HepG2 (cell line): ENCODE measurements around the gene TP53BP2. TPM values are rescaled to one million over a fixed set of nuclear protein-coding genes. Genes with fewer than 3 reads are reported as not detected.

ENCODE experiments used
- EEA1 ChIP-seq: sonication (generic); formaldehyde crosslinking; IDR thresholded peaks from 2 replicates; pipeline ENCODE4 v1.5.1; 2020; ENCODE audit warnings: mild to moderate bottlenecking, missing genetic modification reagents, borderline replicate concordance
- HHEX ChIP-seq: IDR thresholded peaks from 2 replicates; pipeline ENCODE4 v1.6.1; 2016; ENCODE audit warnings: control low read depth
- MAZ ChIP-seq, 2 experiments: sonication (generic) in 1 of 2; formaldehyde crosslinking in 1 of 2; IDR thresholded peaks; 2 replicates each; pipeline versions ENCODE4 v1.5.0 to v1.6.1; 2012 to 2020; ENCODE audit warnings: low read depth in 2 of 2, mild to moderate bottlenecking in 2 of 2, borderline replicate concordance in 1 of 2, improper control_type of control experiment in 1 of 2, low read length in 1 of 2, missing genetic modification reagents in 1 of 2, moderate library complexity in 1 of 2
- MTF2 ChIP-seq: sonication (generic); formaldehyde crosslinking; IDR thresholded peaks from 2 replicates; pipeline ENCODE4 v1.5.0; 2020; ENCODE audit warnings: missing genetic modification reagents, borderline replicate concordance
- NFE2L2 ChIP-seq: fragments of 150-350 bp; IDR thresholded peaks from 2 replicates; pipeline ENCODE4 v1.6.1; 2014; ENCODE audit warnings: low read length
- NFRKB ChIP-seq: fragments of 450-650 bp; IDR thresholded peaks from 2 replicates; pipeline ENCODE4 v1.6.1; 2017
- NFYB ChIP-seq: sonication (generic); formaldehyde crosslinking; IDR thresholded peaks from 2 replicates; pipeline ENCODE4 v1.4.0; 2020; ENCODE audit warnings: missing genetic modification reagents
- SIN3A ChIP-seq: IDR thresholded peaks from 2 replicates; pipeline ENCODE4 v1.6.1; 2011; ENCODE audit warnings: low read depth, mild to moderate bottlenecking, control low read depth, low read length, borderline replicate concordance
- SRF ChIP-seq: IDR thresholded peaks from 2 replicates; pipeline ENCODE4 v1.6.1; 2011; ENCODE audit warnings: mild to moderate bottlenecking, low read depth, low read length, moderate library complexity
- TGIF2 ChIP-seq: IDR thresholded peaks from 2 replicates; pipeline ENCODE4 v1.6.1; 2016; ENCODE audit warnings: control low read depth, missing compliant biosample characterization
- THAP11 ChIP-seq: IDR thresholded peaks from 2 replicates; pipeline ENCODE4 v1.6.1; 2016; ENCODE audit warnings: missing biosample characterization, missing genetic modification reagents
- THAP8 ChIP-seq: sonication (generic); formaldehyde crosslinking; IDR thresholded peaks from 2 replicates; pipeline ENCODE4 v1.5.1; 2020; ENCODE audit warnings: missing genetic modification reagents, mild to moderate bottlenecking, borderline replicate concordance
- ZBTB49 ChIP-seq: sonication (generic); formaldehyde crosslinking; IDR thresholded peaks from 2 replicates; pipeline ENCODE4 v1.4.0; 2020; ENCODE audit warnings: missing genetic modification reagents, borderline replicate concordance
- ZHX1 ChIP-seq: sonication (generic); formaldehyde crosslinking; IDR thresholded peaks from 2 replicates; pipeline ENCODE4 v1.8.1; 2022; ENCODE audit warnings: low read depth, mild to moderate bottlenecking, missing genetic modification reagents
- ZMYM3 ChIP-seq: sonication (generic); formaldehyde crosslinking; IDR thresholded peaks from 2 replicates; pipeline ENCODE4 v1.5.1; 2020; ENCODE audit warnings: mild to moderate bottlenecking, missing genetic modification reagents
- ZNF331 ChIP-seq: sonication (generic); formaldehyde crosslinking; IDR thresholded peaks from 2 replicates; pipeline ENCODE4 v1.4.0; 2020; ENCODE audit warnings: missing genetic modification reagents
- ZNF44 ChIP-seq: sonication (generic); formaldehyde crosslinking; IDR thresholded peaks from 2 replicates; pipeline ENCODE4 v1.5.1; 2020; ENCODE audit warnings: mild to moderate bottlenecking, missing genetic modification reagents
- ZNF451 ChIP-seq: sonication (generic); formaldehyde crosslinking; IDR thresholded peaks from 2 replicates; pipeline ENCODE4 v1.5.0; 2020; ENCODE audit warnings: mild to moderate bottlenecking, missing genetic modification reagents
- ZNF703 ChIP-seq: sonication (generic); formaldehyde crosslinking; IDR thresholded peaks from 2 replicates; pipeline ENCODE4 v1.5.1; 2020; ENCODE audit warnings: missing genetic modification reagents, mild to moderate bottlenecking, moderate library complexity, borderline replicate concordance
- ZNF747 ChIP-seq: sonication (generic); formaldehyde crosslinking; IDR thresholded peaks from 2 replicates; pipeline ENCODE4 v1.8.1; 2023; ENCODE audit warnings: missing genetic modification reagents, mild to moderate bottlenecking, borderline replicate concordance
- ZSCAN22 ChIP-seq: sonication (generic); formaldehyde crosslinking; IDR thresholded peaks from 2 replicates; pipeline ENCODE4 v1.4.0; 2020; ENCODE audit warnings: mild to moderate bottlenecking, missing genetic modification reagents
- polyA plus RNA-seq, 8 experiments: library from polyadenylated mRNA; depleted of rRNA in 3 of 8; stranded (reverse) in 7 of 8; unstranded in 1 of 8; fragments of >200 nt; fragmentation: Illumina TruSeq in 4 of 8; extraction: Trizol in 4 of 8; gene quantifications; 2 replicates each; pipeline versions ENCODE4 v1.2.1 to v1.2.3, GENCODE V29; 2011 to 2016; ENCODE audit warnings: low read depth in 4 of 8, missing spikeins in 1 of 8, mixed read lengths in 1 of 8; ENCODE audit not compliant: insufficient read depth in 1 of 8
- total RNA-seq, 5 experiments: library from RNA; depleted of rRNA; stranded (reverse); fragments of >200 nt; fragmentation: Illumina TruSeq; extraction: Trizol; gene quantifications; 2 replicates each; pipeline ENCODE4 v1.2.3, GENCODE V29; 2016; ENCODE audit warnings: low read depth in 1 of 5

The TP53BP2 gene
- total and polyA plus RNA-seq, 2 of the 13 experiments (the other 11 are each of a cell fraction or from before 2014, with no cell fraction given), result 10.0 to 14.0 TPM

- no peak for TF ChIP-seq ZSCAN22 (CRISPR knock-in tag)
- peak; percentile 22; the same call in 1 of the 2 replicates for TF ChIP-seq ZNF331
- peak; percentile 8; the same call in 1 of the 2 replicates for TF ChIP-seq MAZ (IDR thresholded peaks at IDR 0.05; ENCODE audit: borderline replicate concordance, low read depth, low read length)
- TF ChIP-seq MAZ (CRISPR knock-in tag; IDR thresholded peaks at IDR 0.05; ENCODE audit: low read depth), result no peak; the same call in 1 of the 2 replicates
- peak; percentile 53; the same call in 1 of the 2 replicates for TF ChIP-seq THAP11 (CRISPR knock-in tag)
- 0 out of 2 replicates have a peak, but pooled peaks have one; percentile 46 for TF ChIP-seq ZNF451
- no peak for TF ChIP-seq HHEX (CRISPR knock-in tag)
- 0 out of 2 replicates have a peak, but pooled peaks have one; percentile 49 for TF ChIP-seq ZHX1 (CRISPR knock-in tag)
- TF ChIP-seq ZNF44, result no peak
- TF ChIP-seq EEA1, result peak; percentile 81; the same call in 1 of the 2 replicates
- TF ChIP-seq NFYB (CRISPR knock-in tag), result 0 out of 2 replicates have a peak, but pooled peaks have one; percentile 3
- no peak for TF ChIP-seq SRF
- TF ChIP-seq NFRKB, result peak; percentile 61; the same call in 1 of the 2 replicates
- no peak for TF ChIP-seq ZMYM3 (CRISPR knock-in tag)
- TF ChIP-seq NFE2L2, result no peak
- TF ChIP-seq ZNF703 (CRISPR knock-in tag), result no peak
- no peak for TF ChIP-seq THAP8 (CRISPR knock-in tag)
- 0 out of 2 replicates have a peak, but pooled peaks have one; percentile 23 for TF ChIP-seq MTF2 (CRISPR knock-in tag)
- TF ChIP-seq SIN3A, result peak; percentile 11; the same call in 1 of the 2 replicates
- TF ChIP-seq TGIF2, result peak; percentile 63; the same call in 1 of the 2 replicates
- TF ChIP-seq ZNF747, result peak; percentile 52; the same call in 1 of the 2 replicates
- TF ChIP-seq ZBTB49, result peak; percentile 22; the same call in 1 of the 2 replicates
These were observed at the start of gene TP53BP2 (continued) for GRCh38 chr1:223845810-223846682.
